ENCODE measurements around the gene RTTN. TPM values are rescaled to one million over a fixed set of nuclear protein-coding genes. Genes with fewer than 3 reads are reported as not detected.

The RTTN gene
- total and polyA plus RNA-seq, 9 of the 15 experiments (the other 6 are each of a cell fraction or from before 2014, with no cell fraction given) = 3.1 to 18.3 (median 10.6) TPM

- TF ChIP-seq, protein P1, sequence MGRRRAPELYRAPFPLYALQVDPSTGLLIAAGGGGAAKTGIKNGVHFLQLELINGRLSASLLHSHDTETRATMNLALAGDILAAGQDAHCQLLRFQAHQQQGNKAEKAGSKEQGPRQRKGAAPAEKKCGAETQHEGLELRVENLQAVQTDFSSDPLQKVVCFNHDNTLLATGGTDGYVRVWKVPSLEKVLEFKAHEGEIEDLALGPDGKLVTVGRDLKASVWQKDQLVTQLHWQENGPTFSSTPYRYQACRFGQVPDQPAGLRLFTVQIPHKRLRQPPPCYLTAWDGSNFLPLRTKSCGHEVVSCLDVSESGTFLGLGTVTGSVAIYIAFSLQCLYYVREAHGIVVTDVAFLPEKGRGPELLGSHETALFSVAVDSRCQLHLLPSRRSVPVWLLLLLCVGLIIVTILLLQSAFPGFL (CRISPR knock-in tag; IDR thresholded peaks at IDR 0.05) = no peak
- TF ChIP-seq TEAD1 (CRISPR knock-in tag; IDR thresholded peaks at IDR 0.05) = peak; percentile 69 to 86
- no peak for TF ChIP-seq NR3C1 (CRISPR knock-in tag; IDR thresholded peaks at IDR 0.05)
- no peak for TF ChIP-seq DDX20 (tag; IDR thresholded peaks at IDR 0.05; ENCODE audit: low read depth)
- TF ChIP-seq TBP (optimal IDR thresholded peaks at IDR 0.05; ENCODE audit: low read depth, low read length) = peak; percentile 80
- 0 out of 2 replicates have a peak, but pooled peaks have one; percentile 30 for TF ChIP-seq CHD2 (IDR thresholded peaks at IDR 0.05; ENCODE audit: low read depth, low read length)
- TF ChIP-seq ARNT (IDR thresholded peaks at IDR 0.05) = peak in 1 of 2 experiments; percentile 81; a peak in 2 of 4 replicates
- no peak for TF ChIP-seq U2AF2 (optimal IDR thresholded peaks at IDR 0.05; ENCODE audit: low read depth, low read length)
- no peak for TF ChIP-seq ETV5 (CRISPR knock-in tag; IDR thresholded peaks at IDR 0.05; ENCODE audit: low read depth)
- no peak for TF ChIP-seq MCM2 (IDR thresholded peaks at IDR 0.05; ENCODE audit: low read depth)
- no peak for TF ChIP-seq NFE2 (IDR thresholded peaks at IDR 0.05; ENCODE audit: low read depth)
- TF ChIP-seq ZBTB9 (CRISPR knock-in tag; IDR thresholded peaks at IDR 0.05) = no peak
- TF ChIP-seq ZNF316 (IDR thresholded peaks at IDR 0.05) = no peak
- no peak for TF ChIP-seq MEF2D (tag; conservative IDR thresholded peaks at IDR 0.05; ENCODE audit: low read depth)
- TF ChIP-seq ZFP1 (CRISPR knock-in tag; IDR thresholded peaks at IDR 0.05) = no peak
- TF ChIP-seq KLF6 (CRISPR knock-in tag; IDR thresholded peaks at IDR 0.05; ENCODE audit: borderline replicate concordance) = no peak
- TF ChIP-seq TBL1XR1 (IDR thresholded peaks at IDR 0.05; ENCODE audit: low read length in 2 of 2) = no peak
- TF ChIP-seq, protein P2, sequence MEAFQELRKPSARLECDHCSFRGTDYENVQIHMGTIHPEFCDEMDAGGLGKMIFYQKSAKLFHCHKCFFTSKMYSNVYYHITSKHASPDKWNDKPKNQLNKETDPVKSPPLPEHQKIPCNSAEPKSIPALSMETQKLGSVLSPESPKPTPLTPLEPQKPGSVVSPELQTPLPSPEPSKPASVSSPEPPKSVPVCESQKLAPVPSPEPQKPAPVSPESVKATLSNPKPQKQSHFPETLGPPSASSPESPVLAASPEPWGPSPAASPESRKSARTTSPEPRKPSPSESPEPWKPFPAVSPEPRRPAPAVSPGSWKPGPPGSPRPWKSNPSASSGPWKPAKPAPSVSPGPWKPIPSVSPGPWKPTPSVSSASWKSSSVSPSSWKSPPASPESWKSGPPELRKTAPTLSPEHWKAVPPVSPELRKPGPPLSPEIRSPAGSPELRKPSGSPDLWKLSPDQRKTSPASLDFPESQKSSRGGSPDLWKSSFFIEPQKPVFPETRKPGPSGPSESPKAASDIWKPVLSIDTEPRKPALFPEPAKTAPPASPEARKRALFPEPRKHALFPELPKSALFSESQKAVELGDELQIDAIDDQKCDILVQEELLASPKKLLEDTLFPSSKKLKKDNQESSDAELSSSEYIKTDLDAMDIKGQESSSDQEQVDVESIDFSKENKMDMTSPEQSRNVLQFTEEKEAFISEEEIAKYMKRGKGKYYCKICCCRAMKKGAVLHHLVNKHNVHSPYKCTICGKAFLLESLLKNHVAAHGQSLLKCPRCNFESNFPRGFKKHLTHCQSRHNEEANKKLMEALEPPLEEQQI (IDR thresholded peaks at IDR 0.05) = no peak
- TF ChIP-seq CBX1 (IDR thresholded peaks at IDR 0.05; ENCODE audit: low read depth) = peak; percentile 63; the same call in 1 of the 2 replicates
- TF ChIP-seq, protein P3, sequence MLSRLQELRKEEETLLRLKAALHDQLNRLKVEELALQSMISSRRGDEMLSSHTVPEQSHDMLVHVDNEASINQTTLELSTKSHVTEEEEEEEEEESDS (CRISPR knock-in tag; IDR thresholded peaks at IDR 0.05) = no peak
- peak; percentile 23 for TF ChIP-seq CREB1 (IDR thresholded peaks at IDR 0.05)
- peak; percentile 57; the same call in 1 of the 2 replicates for TF ChIP-seq CREB1 (CRISPR knock-in tag; IDR thresholded peaks at IDR 0.05)
These were observed at the start of gene RTTN (continued) for GRCh38 chr18:70205421-70206397.
